HG03060 (cell line): ENCODE measurements around the gene MORN5.

ENCODE experiments used
- ATAC-seq: cut with Tn5 transposase; IDR thresholded peaks from one replicate; pipeline ENCODE4 v1.9.1; 2021; ENCODE audit warnings: low read depth, moderate number of reproducible peaks; ENCODE audit not compliant: unreplicated experiment

MORN5 gene

GRCh38 chr9:122124048-122124447 lies 35.7 kb upstream of the MORN5 start:
- no peak for ATAC-seq

DNA sequence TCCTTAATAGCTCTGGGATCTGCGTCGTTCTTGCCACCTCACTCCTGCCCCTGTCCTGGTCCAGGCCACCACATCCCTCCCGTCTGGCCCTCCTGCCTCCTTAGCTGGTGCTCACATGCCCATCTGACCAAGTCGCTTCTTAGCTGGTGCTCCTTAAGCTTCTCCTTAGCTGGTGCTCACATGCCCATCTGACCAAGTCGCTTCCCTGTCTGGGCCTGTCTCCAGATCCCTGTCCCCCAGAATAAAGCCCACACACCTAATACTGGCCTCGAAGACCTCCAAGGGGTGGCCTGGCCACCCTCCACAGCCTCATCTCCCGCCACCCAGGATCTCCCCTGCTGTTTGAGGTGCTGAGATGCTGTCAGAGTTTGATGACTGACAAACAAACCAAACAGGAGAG lies 35.2 kb upstream of the MORN5 start:
- no peak for ATAC-seq

- ATAC-seq = no peak
These were observed 34.6 kb upstream of the MORN5 start for GRCh38 chr9:122125158-122125508.

- no peak for ATAC-seq
These were observed 34.0 kb upstream of the MORN5 start for GRCh38 chr9:122125509-122126330.

DNA sequence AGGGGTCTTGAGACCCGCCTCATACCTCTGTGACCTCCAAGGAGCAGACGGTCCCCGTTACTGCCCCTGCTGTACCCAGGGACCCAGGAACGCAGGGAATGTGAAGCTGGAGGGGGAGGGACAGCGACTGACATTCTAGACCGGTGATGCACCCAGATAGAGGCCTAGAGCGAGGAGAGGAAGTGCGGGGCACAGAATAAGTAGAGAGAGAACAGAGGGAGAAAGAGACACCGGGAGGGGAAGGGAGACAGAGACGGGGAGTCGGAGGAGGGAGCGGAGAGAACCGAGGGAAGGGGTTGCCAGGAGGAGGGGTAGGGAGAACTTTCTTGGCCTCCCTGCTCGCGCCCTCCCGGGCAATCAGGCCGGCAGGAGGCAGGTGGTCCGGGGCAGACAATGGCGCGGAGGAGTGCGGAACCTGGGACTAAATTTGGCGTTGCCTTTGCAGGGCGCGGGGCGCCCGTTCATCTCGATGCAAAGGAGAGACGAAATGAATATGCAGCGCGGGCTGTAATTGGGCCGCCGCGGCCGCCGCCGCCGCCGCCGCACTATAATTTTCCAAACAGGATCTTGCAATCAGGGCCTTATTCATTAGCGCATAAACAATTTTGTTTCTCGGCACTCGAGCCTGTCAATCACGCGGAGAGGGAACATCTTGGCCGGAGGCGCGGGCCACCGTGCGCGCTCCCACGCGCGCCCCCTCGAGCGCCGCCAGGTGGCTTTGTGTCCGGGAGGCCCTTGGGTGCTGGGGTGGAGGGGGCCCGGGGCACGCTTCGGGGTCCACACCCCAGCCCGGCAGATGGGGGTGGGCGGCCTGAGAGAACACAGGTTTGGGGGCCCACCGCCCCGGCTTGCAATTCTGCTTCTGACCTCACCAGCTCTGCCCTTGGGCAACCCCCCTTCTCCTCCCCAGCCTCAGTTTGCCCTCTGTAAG lies 33.1 kb upstream of the MORN5 start:
- no peak for ATAC-seq

- ATAC-seq = no peak
These were observed 32.3 kb upstream of the MORN5 start for GRCh38 chr9:122127396-122127798.

DNA sequence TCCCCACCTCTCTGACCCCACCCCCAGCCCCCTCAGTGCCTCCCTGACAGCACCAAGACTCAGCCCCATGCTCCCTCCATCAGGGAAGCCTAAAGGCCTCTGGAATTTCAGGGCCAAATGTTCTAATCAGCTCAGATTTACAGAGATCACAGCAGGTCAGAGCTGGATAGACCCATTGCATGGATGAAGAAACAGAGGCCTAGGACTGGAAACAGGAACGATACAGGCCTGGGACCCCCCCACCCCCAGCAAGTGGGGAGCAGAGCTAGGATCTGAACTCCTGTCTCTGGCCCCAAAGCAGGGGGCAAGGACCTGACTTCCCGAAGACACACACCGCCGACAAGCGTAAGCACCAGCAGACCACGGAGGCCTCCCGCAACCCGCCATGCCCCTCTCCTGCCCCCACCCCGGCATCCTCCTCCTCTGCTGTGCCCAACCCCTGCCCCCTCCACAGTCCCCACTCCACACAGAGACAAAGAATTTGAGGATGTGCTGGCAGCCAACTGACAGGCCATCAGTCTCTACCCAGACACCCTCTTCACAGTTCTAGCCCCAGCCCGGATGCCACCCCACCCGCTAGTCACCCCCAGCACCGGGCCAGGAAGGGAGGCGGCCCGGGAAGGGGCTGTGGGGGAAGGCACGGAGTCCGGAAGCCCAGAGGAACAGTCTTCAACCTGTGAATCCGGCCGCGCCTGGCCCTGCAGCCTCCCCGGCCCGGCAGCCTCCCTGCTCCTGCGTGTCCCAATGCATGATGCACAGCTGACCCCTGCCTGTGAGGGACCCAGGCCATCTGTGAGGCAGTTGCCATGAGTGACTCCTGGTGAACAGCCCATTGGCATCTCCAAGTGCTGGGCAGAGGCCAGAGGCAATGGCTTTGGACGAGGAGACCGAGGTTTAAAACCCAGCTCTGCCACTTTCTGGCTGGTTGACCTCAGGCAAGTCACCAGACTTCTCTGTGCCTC lies 31.4 kb upstream of the MORN5 start:
- ATAC-seq = no peak

GRCh38 chr9:122128969-122129343 lies 30.8 kb upstream of the MORN5 start:
- ATAC-seq = no peak

DNA sequence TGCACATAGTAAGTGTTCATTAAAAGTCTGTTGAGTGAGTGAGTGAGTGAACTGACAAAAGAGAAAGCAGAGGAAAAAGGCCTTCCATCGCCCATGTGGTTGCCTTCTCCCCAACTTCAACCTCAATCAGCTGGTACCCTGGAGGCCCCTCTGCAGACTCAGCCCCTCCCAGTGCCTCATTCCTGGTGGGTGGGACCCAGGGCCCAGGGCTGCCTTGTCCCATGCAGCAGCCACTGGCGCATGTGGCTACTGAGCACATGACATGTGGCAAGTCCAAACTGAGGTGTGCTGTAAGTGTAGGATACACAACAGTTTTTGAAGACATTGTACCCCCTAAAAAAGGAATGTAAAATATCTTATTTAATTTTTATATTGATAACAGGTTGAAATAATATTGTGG lies 29.7 kb upstream of the MORN5 start:
- no peak for ATAC-seq

- ATAC-seq = no peak
These were observed 28.9 kb upstream of the MORN5 start for GRCh38 chr9:122130837-122131236.

DNA sequence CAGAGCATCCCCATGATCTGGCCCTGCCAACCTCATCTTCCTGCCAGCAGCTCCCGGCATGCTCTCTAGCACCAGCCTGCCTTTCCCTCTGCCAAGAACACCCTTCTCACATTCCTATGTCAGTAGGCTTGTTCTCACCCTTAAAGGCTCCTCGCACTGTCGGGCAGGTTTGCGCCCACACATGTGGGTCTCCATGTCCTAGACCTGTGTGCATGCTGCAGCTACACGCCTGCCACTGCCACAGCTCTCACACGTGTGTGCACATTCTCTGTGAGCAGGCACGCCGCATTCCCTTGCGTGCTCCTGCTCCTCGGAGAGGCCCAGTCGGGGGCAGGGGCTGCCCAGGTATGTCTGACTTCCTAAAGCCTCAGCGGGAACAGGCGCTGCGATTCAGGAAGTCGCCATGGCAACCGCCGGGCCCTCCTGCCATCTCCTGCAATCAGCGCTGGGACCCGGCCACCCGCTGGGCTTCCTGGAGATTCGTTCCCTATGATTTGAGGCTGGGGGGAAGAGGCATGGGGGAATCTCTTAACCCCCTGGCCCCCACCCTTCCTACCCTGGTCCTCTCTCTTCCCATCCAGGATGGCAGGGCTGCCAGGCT lies 28.2 kb upstream of the MORN5 start:
- no peak for ATAC-seq

DNA sequence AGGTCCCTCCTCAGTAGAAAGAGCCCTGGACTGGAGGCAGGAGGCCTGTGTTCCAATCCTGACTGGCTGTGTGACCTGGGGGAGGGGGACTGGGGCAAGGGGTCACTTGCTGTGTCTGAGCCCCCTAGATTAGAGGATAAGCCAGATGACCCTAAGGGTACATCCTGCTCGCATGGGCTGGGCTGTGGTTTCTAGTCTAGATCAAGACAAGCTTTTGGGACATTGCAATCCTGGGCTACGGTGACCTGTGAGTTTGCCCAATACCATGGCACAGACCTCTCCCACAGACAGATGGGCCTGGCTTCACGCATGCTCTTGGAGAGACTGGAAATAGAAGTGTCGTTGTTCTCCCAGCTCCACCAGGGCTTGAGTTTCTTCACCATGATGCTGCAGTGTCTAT lies 27.2 kb upstream of the MORN5 start:
- ATAC-seq = no peak

DNA sequence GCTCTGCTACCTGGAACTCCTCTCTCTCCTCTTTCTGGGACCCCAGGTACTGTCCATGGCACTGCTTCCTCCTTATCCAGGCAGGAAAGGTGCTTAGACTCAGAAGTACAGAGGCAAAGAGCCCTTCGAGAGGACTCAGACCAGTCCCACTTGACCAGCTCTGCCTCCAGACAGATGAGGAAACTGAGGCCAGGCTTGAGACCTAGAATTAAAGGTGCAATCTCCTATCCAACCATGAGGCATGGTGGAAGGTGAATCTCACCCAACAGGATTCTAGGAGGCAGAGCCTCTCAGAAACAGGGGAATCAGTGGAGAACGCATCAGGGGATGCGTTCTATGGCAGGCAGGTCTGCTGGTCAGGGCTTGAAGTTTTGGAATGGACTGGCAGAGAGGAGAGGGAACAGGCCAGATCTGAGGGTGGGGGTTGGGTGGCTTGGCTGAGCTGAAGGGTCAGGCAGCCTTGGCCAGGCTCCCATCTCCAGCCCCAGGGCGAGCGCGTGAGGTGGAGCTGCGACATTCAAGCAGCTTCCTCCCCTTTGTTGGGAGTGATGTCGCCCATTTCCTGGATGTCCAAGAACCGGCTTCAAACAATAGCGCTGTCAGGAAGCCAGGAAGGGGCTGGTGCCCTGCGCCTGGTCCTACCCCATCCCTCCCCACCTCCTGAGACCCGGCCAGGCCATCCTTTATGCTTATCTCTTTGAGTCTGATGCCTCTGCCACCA lies 26.3 kb upstream of the MORN5 start:
- no peak for ATAC-seq

DNA sequence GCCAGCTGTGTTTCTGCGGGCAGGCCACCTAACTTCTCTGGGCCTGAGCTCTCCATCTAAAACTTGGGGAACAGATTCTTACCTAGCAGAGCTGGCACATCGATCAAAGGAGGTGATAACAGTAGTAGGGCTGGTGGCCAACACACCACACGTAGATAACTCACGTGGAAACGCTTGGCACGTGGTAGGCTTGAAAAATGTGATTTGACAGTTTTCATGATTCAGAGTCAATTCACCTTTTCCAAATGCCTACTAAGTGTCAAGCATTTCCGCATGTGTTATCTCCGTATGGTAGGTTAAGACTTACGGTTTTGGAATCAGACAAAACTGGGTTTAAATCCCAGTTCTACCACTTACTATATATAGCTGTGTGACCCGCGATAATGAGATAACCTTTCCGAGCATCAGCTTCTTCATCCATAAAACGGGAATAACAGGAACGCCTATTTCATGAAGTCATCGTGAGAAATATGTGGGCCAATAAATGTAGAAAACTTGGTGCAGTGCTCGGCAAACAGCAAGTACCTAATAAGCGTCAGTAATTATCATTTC lies 25.6 kb upstream of the MORN5 start:
- no peak for ATAC-seq

- ATAC-seq = no peak
These were observed 24.7 kb upstream of the MORN5 start for GRCh38 chr9:122134822-122135528.

DNA sequence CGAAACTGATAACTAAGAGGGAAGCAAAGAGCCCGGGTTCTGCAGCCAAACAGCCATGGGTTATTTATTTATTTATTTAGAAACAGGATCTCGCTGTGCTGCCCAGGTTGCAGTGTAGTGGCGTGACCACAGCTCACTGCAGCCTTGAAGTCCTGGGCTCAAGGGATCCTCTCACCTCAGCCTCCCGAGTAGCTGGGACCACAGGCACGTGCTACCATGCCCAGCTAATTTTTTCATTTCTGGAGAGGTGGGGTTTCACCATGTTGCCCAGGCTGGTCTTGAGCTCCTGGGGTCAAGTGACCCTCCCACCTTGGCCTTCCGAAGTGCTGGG lies 24.2 kb upstream of the MORN5 start:
- no peak for ATAC-seq

DNA sequence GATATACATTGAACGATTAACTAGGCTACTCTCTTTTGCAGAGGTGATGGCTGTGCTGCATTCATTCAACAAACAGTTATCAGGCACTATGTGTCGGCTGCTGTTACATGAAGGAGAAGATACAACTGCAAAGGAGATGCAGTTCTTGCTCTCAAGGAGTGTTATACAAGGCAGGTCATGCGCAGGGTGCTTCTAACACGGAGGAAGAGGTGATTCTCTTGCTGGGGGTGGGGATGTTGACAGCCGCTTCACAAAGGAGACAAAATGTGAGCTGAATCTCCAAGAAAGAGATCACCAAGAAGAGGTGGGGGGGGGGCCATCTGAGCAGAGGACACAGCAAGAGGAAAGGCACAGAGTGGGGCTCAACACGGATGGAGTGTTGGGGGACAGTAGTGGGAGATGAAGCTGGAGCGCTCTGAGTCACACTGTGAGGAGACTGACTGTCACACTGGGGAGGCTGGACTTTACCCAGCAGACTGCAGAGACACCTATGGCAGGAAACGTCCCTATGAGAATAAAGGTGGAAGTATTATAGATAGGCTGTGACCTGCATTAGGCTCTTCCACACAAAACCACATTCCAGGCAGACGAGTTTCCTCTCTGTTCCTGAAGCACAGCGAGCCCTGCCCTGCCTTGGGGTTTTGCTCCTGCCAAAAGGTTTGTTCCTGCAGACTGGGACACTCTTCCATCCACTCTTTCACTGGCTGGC lies 21.0 kb upstream of the MORN5 start:
- no peak for ATAC-seq
